H1 (cell line): Measurements from ENCODE around the gene ROS1. TPM values are rescaled to one million over a fixed set of nuclear protein-coding genes. Genes with fewer than 3 reads are reported as not detected.

Experiments
- polyA plus RNA-seq, 7 experiments: library from polyadenylated mRNA; depleted of rRNA in 3 of 7; stranded (reverse) in 5 of 7; unstranded in 2 of 7; fragments of >200 nt in 5 of 7; fragments of 200-250 nt in 2 of 7; gene quantifications; 1 replicate in 5 of 7; 2 replicates in 1 of 7; 4 replicates in 1 of 7; pipeline versions ENCODE4 v1.2.1 to v1.2.3, GENCODE V29; 2011 to 2013; ENCODE audit warnings: missing spikeins in 2 of 7, mixed read lengths in 2 of 7
- total RNA-seq: library from RNA; stranded (reverse); fragmentation: NEBNext Ultra II Directional; extraction: Animal tissue kit (Norgen Biotek cat#: 25700); gene quantifications from 2 replicates; pipeline ENCODE4 v1.2.1, GENCODE V29; 2021
- TF ChIP-seq, protein P1 (sequence below): IDR thresholded peaks from 2 replicates; pipeline ENCODE4 v1.6.1; 2011; ENCODE audit warnings: low read length, improper control_type of control experiment

ROS1 gene
- total and polyA plus RNA-seq, 2 of the 8 experiments (the other 6 are each of a cell fraction or from before 2014, with no cell fraction given): not detected

DNA sequence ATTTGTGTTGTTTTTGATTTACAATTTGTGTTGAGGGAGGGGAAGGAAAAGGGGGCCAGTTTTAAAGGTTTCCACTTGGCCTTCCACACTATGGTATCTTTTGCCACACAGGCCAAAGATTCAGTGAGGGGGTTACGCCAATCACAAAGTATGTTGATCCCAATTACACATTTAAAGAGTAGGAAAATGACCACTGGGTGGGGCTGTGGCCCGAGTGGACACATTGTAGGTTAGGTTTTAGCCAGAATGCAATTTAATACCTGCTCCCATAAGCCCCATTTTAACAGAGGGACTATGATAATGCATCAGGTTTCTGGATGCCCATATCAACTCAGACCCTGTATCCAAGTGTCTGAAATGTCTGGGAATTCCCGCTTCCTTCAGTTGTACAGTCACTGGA is 144.8 kb downstream of the ROS1 start (continued):
- TF ChIP-seq, protein P1, sequence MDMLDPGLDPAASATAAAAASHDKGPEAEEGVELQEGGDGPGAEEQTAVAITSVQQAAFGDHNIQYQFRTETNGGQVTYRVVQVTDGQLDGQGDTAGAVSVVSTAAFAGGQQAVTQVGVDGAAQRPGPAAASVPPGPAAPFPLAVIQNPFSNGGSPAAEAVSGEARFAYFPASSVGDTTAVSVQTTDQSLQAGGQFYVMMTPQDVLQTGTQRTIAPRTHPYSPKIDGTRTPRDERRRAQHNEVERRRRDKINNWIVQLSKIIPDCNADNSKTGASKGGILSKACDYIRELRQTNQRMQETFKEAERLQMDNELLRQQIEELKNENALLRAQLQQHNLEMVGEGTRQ: no peak
